Endothelial cell of umbilical vein (primary cell): ENCODE results near the gene HEXIM2. TPM values are rescaled to one million over a fixed set of nuclear protein-coding genes. Genes with fewer than 3 reads are reported as not detected.

ENCODE experiments used
- BruUV-seq: library from RNA; stranded (reverse); fragments of 400-500 nt; replicated peaks from 2 replicates; lab custom pipeline; 2021; lab: Mats Ljungman, UMichigan
- CTCF ChIA-PET: fragments of 300-600, 350-600 bp; sonication (Branson Sonifier 250); formaldehyde crosslinking; loops from one replicate; lab custom pipeline; 2021; ENCODE audit warnings: antibody characterized with exemption, inconsistent platforms; lab: Charles Lee
- POLR2A ChIA-PET: fragments of 300-600, 350-600 bp; sonication (Branson Sonifier 250); formaldehyde crosslinking; loops from one replicate; lab custom pipeline; 2021; ENCODE audit warnings: antibody characterized with exemption, inconsistent platforms; lab: Charles Lee
- DNase-seq: peaks from one replicate; pipeline ENCODE4 v3.0.0-alpha.2; 2011; ENCODE audit warnings: low read depth, low spot score
- FAIRE-seq: peaks from 2 replicates; lab custom pipeline; 2011; peaks lifted over from hg19 to GRCh38; lab: Jason Lieb, UNC
- H2AFZ ChIP-seq: 2 replicates; pipeline ENCODE4 v1.6.0; 2012; ENCODE audit warnings: low read depth, low read length, control low read depth, inconsistent platforms
- H3K27ac ChIP-seq: 2 replicates; pipeline ENCODE4 v1.5.1; 2011; ENCODE audit warnings: low read depth, mild to moderate bottlenecking, control low read depth, low read length, moderate library complexity; ENCODE audit not compliant: insufficient read depth
- H3K27me3 ChIP-seq, 2 experiments: 2 replicates each; pipeline versions ENCODE4 v1.6.0 to v1.6.1; 2011; ENCODE audit warnings: low read length in 2 of 2, mixed read lengths in 1 of 2; ENCODE audit not compliant: control insufficient read depth in 2 of 2, insufficient read depth in 2 of 2
- H3K36me3 ChIP-seq, 2 experiments: 2 replicates in 1 of 2; 3 replicates in 1 of 2; pipeline ENCODE4 v1.5.1; 2011; ENCODE audit warnings: low read length in 2 of 2, mild to moderate bottlenecking in 1 of 2, moderate library complexity in 1 of 2; ENCODE audit not compliant: control insufficient read depth in 2 of 2, insufficient read depth in 2 of 2; ENCODE audit errors: extremely low read depth in 1 of 2
- H3K4me1 ChIP-seq: 3 replicates; pipeline ENCODE4 v1.5.1; 2011; ENCODE audit warnings: mild to moderate bottlenecking, low read length; ENCODE audit not compliant: control insufficient read depth, insufficient read depth; ENCODE audit errors: extremely low read depth
- H3K4me2 ChIP-seq: 2 replicates; pipeline ENCODE4 v1.6.1; 2011; ENCODE audit warnings: low read length, control low read depth, mixed read lengths; ENCODE audit not compliant: insufficient read depth
- H3K4me3 ChIP-seq, 3 experiments: fragments of 200-600 bp in 1 of 3; sonication (generic), shearing (Covaris generic) in 1 of 3; replicated peaks in 1 of 3; 2 replicates each; pipeline ENCODE4 v1.5.1; 2011 to 2016; ENCODE audit warnings: control low read depth in 3 of 3, low read length in 3 of 3, mild to moderate bottlenecking in 2 of 3, inconsistent platforms in 1 of 3, low read depth in 1 of 3, moderate library complexity in 1 of 3; ENCODE audit not compliant: insufficient read depth in 1 of 3
- H3K79me2 ChIP-seq: 2 replicates; pipeline ENCODE4 v1.6.0; 2012; ENCODE audit warnings: low read length, inconsistent platforms; ENCODE audit not compliant: control insufficient read depth, insufficient read depth
- H3K9ac ChIP-seq: replicated peaks from 2 replicates; pipeline ENCODE3; 2011; ENCODE audit warnings: low read length, control low read depth; ENCODE audit not compliant: insufficient read depth; ENCODE audit errors: extremely low read depth
- H3K9me1 ChIP-seq: replicated peaks from 3 replicates; pipeline ENCODE4 v1.6.0; 2011; ENCODE audit warnings: mild to moderate bottlenecking, low read length; ENCODE audit not compliant: control insufficient read depth, insufficient read depth; ENCODE audit errors: extremely low read depth
- H3K9me3 ChIP-seq: replicated peaks from 2 replicates; pipeline ENCODE4 v1.5.1; 2012; ENCODE audit warnings: low read length, inconsistent platforms; ENCODE audit not compliant: control insufficient read depth, insufficient read depth
- H4K20me1 ChIP-seq: replicated peaks from 2 replicates; pipeline ENCODE3; 2011; ENCODE audit warnings: mild to moderate bottlenecking, low read length; ENCODE audit not compliant: control insufficient read depth, insufficient read depth; ENCODE audit errors: extremely low read depth
- CTCF ChIP-seq, 2 donors: IDR thresholded peaks; 1 replicate in 1 of 2; 2 replicates in 1 of 2; pipeline ENCODE4 v1.5.1; 2011; ENCODE audit warnings: low read length in 2 of 2, mild to moderate bottlenecking in 2 of 2, moderate library complexity in 2 of 2, control low read depth in 1 of 2, inconsistent platforms in 1 of 2, low read depth in 1 of 2; ENCODE audit not compliant: insufficient read depth in 1 of 2; ENCODE audit errors: extremely low read depth in 1 of 2
- EZH2 ChIP-seq: IDR thresholded peaks from 2 replicates; pipeline ENCODE4 v1.6.1; 2012; ENCODE audit warnings: borderline replicate concordance, low read depth, mild to moderate bottlenecking, moderate library complexity, low read length, inconsistent platforms; ENCODE audit not compliant: severe bottlenecking
- FOS ChIP-seq: IDR thresholded peaks from 2 replicates; pipeline ENCODE4 v1.6.1; 2011; ENCODE audit warnings: mild to moderate bottlenecking, low read length, moderate library complexity, borderline replicate concordance; ENCODE audit not compliant: insufficient read depth
- GATA2 ChIP-seq: IDR thresholded peaks from 2 replicates; pipeline ENCODE4 v1.7.0; 2011; ENCODE audit warnings: low read depth, mild to moderate bottlenecking, moderate library complexity, mixed read lengths, low read length; ENCODE audit not compliant: insufficient read length, insufficient read depth
- MAX ChIP-seq: IDR thresholded peaks from 2 replicates; pipeline ENCODE4 v1.6.1; 2011; ENCODE audit not compliant: insufficient read depth, insufficient read length
- POLR2A ChIP-seq: IDR thresholded peaks from 2 replicates; pipeline ENCODE4 v1.6.1; 2012; ENCODE audit warnings: low read depth, mild to moderate bottlenecking, control low read depth, low read length
- POLR2AphosphoS5 ChIP-seq: IDR thresholded peaks from 2 replicates; pipeline ENCODE4 v1.6.1; 2012; ENCODE audit warnings: low read depth, mild to moderate bottlenecking, control low read depth, low read length, moderate library complexity; ENCODE audit not compliant: insufficient read depth
- dilution Hi-C: fragments of 300-500 bp; cut with MboI; formaldehyde crosslinking; loops from one replicate; pipeline ENCODE4 v1.15.0; 2019; ENCODE audit warnings: low sequenced_read_pairs; ENCODE audit not compliant: extremely low pct_ligation_motif_present
- intact Hi-C: fragments of 100-400 bp; cut with micrococcal nuclease; formaldehyde crosslinking; loops from one replicate; pipeline ENCODE4 v1.10.0; 2022
- polyA plus RNA-seq, 4 experiments: library from polyadenylated mRNA; depleted of rRNA in 3 of 4; stranded (reverse) in 3 of 4; unstranded in 1 of 4; fragments of >200 nt; gene quantifications; 2 replicates each; pipeline versions ENCODE4 v1.2.1 to v1.2.3, GENCODE V29; 2011 to 2012; ENCODE audit warnings: missing spikeins in 1 of 4
- total RNA-seq: library from RNA; stranded (reverse); gene quantifications from 2 replicates; pipeline ENCODE4 v1.2.3, GENCODE V29; 2021

HEXIM2 gene
- total and polyA plus RNA-seq, 2 donors (not counting 3 experiments of a cell fraction or from before 2014, with no cell fraction given), result 2.9 to 3.8 TPM

- Histone ChIP-seq H3K9me3 (no peaks in the 10 kb centered on the region), H4K20me1 (no peaks in the 10 kb centered on the region), H3K79me2 (no peaks in the 10 kb centered on the region), H3K9ac (no peak overlapping the region), H3K4me2 (no peak overlapping the region), H3K36me3 (no peaks in the 10 kb centered on the region), H3K4me1 (peaks cover 14% of the 10 kb centered on the region), H3K27me3 (no peaks in the 10 kb centered on the region), H3K27ac (no peak overlapping the region), H2AFZ (peak overlapping the region; percentile 75), H3K4me3 (no peak overlapping the region), H3K9me1 (no peaks in the 10 kb centered on the region)
- dilution Hi-C loops (no loop called here), intact Hi-C loops (no loop called here)
- no TSS peak for BruUV-seq
- TF ChIP-seq CTCF (IDR thresholded peaks at IDR 0.05; ENCODE audit: extremely low read depth in 1 of 2, insufficient read depth in 1 of 2, low read depth in 1 of 2, low read length in 2 of 2) (no peak), POLR2AphosphoS5 (no peak), EZH2 (no peak), POLR2A (no peak), MAX (no peak), FOS (no peak), GATA2 (no peak)
- ChIA-PET CTCF (interaction anchor here (0.6 to 4.1 kb wide), 4 partner anchors 18 to 35 kb away, joined by 3 to 34 read pairs (median 3); partner anchors contain the start of gene ACBD4), POLR2A (no interaction called here)
- no peak for DNase-seq
- no peak for FAIRE-seq
Observed at GRCh38 chr17:45170280-45170930, 8.7 kb downstream of the HEXIM2 start.
